ENCODE results near the gene ZSWIM7.

DNA sequence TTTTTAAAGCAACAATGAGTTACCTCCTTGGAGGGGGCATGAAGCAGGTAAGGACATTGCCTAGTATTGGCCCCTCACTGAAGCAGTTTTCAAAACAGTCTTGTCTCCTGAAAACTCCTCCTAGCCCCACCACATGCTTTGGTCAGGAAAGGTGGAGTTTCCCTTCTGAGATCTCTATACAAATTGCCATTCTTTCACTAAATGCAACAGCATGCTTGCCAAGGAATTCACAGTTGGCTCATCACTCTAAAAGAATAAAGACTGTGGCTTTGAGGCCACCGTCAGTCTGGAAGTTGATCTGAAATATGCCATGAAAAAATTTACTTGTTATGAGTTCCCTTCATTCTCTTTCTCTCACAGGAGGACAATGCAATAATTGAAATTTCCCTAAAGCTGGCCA, 4.3 kb upstream of the ZSWIM7 start:
- TF ChIP-seq, protein P1, sequence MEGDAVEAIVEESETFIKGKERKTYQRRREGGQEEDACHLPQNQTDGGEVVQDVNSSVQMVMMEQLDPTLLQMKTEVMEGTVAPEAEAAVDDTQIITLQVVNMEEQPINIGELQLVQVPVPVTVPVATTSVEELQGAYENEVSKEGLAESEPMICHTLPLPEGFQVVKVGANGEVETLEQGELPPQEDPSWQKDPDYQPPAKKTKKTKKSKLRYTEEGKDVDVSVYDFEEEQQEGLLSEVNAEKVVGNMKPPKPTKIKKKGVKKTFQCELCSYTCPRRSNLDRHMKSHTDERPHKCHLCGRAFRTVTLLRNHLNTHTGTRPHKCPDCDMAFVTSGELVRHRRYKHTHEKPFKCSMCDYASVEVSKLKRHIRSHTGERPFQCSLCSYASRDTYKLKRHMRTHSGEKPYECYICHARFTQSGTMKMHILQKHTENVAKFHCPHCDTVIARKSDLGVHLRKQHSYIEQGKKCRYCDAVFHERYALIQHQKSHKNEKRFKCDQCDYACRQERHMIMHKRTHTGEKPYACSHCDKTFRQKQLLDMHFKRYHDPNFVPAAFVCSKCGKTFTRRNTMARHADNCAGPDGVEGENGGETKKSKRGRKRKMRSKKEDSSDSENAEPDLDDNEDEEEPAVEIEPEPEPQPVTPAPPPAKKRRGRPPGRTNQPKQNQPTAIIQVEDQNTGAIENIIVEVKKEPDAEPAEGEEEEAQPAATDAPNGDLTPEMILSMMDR (conservative IDR thresholded peaks at IDR 0.05; ENCODE audit: low read depth in 2 of 2), result no peak
- no peak for TF ChIP-seq JUNB (IDR thresholded peaks at IDR 0.05; ENCODE audit: unreplicated experiment)
- no peak for TF ChIP-seq EZH2 (IDR thresholded peaks at IDR 0.05; ENCODE audit: low read depth, unreplicated experiment)
- no peak for TF ChIP-seq ETS1 (IDR thresholded peaks at IDR 0.05)
- no peak for TF ChIP-seq CREB1 (CRISPR knock-in tag; IDR thresholded peaks at IDR 0.05; ENCODE audit: low read depth)
- no peak for TF ChIP-seq POLR2AphosphoS5 (IDR thresholded peaks at IDR 0.05; ENCODE audit: low read depth)
- no peak for TF ChIP-seq REST (IDR thresholded peaks at IDR 0.05; ENCODE audit: unreplicated experiment)
